ENCODE data around the gene KRT15. TPM values are rescaled to one million over a fixed set of nuclear protein-coding genes. Genes with fewer than 3 reads are reported as not detected.

The KRT15 gene
- total RNA-seq, 1 experiment from 2014 or later = not detected

GRCh38 chr17:41464682-41465081, 54.0 kb downstream of the KRT15 start:
- in situ Hi-C loops (cut with HindIII; ENCODE audit: low sequenced_read_pairs) = no loop called here
- no peak for DNase-seq (ENCODE audit: low spot score)

GRCh38 chr17:41464173-41464572, 54.5 kb downstream of the KRT15 start:
- in situ Hi-C loops (cut with HindIII; ENCODE audit: low sequenced_read_pairs) = no loop called here
- DNase-seq (ENCODE audit: low spot score) = no peak

- no peak for DNase-seq (ENCODE audit: low spot score)
- in situ Hi-C loops (cut with HindIII; ENCODE audit: low sequenced_read_pairs) = no loop called here
Measured at GRCh38 chr17:41463746-41464145, 54.9 kb downstream of the KRT15 start.

Other genes starting within 250 kb of the KRT15 start
- not detected in 2 replicates for gene KRTAP9-7, start 243.2 kb downstream of the KRT15 start, total RNA-seq (2014; rRNA removed; shearing (Covaris generic))
- not detected in 2 replicates for gene KRTAP29-1, start 216.0 kb downstream of the KRT15 start, total RNA-seq (2014; rRNA removed; shearing (Covaris generic))
- not detected in 2 replicates for gene KRTAP16-1, start 209.6 kb downstream of the KRT15 start, total RNA-seq (2014; rRNA removed; shearing (Covaris generic))
- gene KRTAP17-1, start 203.2 kb downstream of the KRT15 start, total RNA-seq (2014; rRNA removed; shearing (Covaris generic)) = not detected in 2 replicates
- not detected in 2 replicates for gene KRT33A, start 168.1 kb downstream of the KRT15 start, total RNA-seq (2014; rRNA removed; shearing (Covaris generic))
- gene KRT33B, start 149.1 kb downstream of the KRT15 start, total RNA-seq (2014; rRNA removed; shearing (Covaris generic)) = not detected in 2 replicates
- not detected in 2 replicates for gene KRT34, start 136.6 kb downstream of the KRT15 start, total RNA-seq (2014; rRNA removed; shearing (Covaris generic))
- gene KRT31, start 121.3 kb downstream of the KRT15 start, total RNA-seq (2014; rRNA removed; shearing (Covaris generic)) = not detected in 2 replicates
- gene KRT37, start 94.3 kb downstream of the KRT15 start, total RNA-seq (2014; rRNA removed; shearing (Covaris generic)) = not detected in 2 replicates
- gene KRT38, start 77.9 kb downstream of the KRT15 start, total RNA-seq (2014; rRNA removed; shearing (Covaris generic)) = not detected in 2 replicates
- not detected in 2 replicates for gene KRT32, start 51.5 kb downstream of the KRT15 start, total RNA-seq (2014; rRNA removed; shearing (Covaris generic))
- gene KRT35, start 37.7 kb downstream of the KRT15 start, total RNA-seq (2014; rRNA removed; shearing (Covaris generic)) = not detected in 2 replicates
- not detected in 2 replicates for gene KRT36, start 29.0 kb downstream of the KRT15 start, total RNA-seq (2014; rRNA removed; shearing (Covaris generic))
- gene KRT13, start 13.3 kb downstream of the KRT15 start, total RNA-seq (2014; rRNA removed; shearing (Covaris generic)) = not detected in 2 replicates
- 7.8 TPM in 1 of 2 replicates, not detected in the other for gene KRT19, start 9.4 kb upstream of the KRT15 start, total RNA-seq (2014; rRNA removed; shearing (Covaris generic))
- gene KRT9, start 53.2 kb upstream of the KRT15 start, total RNA-seq (2014; rRNA removed; shearing (Covaris generic)) = not detected in 2 replicates
- gene KRT14, start 68.0 kb upstream of the KRT15 start, total RNA-seq (2014; rRNA removed; shearing (Covaris generic)) = not detected in 2 replicates
- gene KRT16, start 93.9 kb upstream of the KRT15 start, total RNA-seq (2014; rRNA removed; shearing (Covaris generic)) = not detected in 2 replicates
- gene KRT17, start 105.7 kb upstream of the KRT15 start, total RNA-seq (2014; rRNA removed; shearing (Covaris generic)) = not detected in 2 replicates
- gene EIF1, start 170.0 kb upstream of the KRT15 start, total RNA-seq (2014; rRNA removed; shearing (Covaris generic)) = 18.0 and 39.6 TPM in 2 replicates
- not detected in 2 replicates for gene GAST, start 193.4 kb upstream of the KRT15 start, total RNA-seq (2014; rRNA removed; shearing (Covaris generic))
- gene HAP1, start 215.8 kb upstream of the KRT15 start, total RNA-seq (2014; rRNA removed; shearing (Covaris generic)) = 1.1 and 1.6 TPM in 2 replicates